GM03348 (cell line): ENCODE results near the gene VANGL2.

Source experiments
- DNase-seq: peaks from one replicate; pipeline ENCODE4 v3.0.0; 2012; ENCODE audit warnings: low spot score

VANGL2 gene

GRCh38 chr1:160405331-160405877 is 5.0 kb downstream of the VANGL2 start:
- DNase-seq, result no peak

- DNase-seq, result no peak
Observed at GRCh38 chr1:160406131-160406968, 6.0 kb downstream of the VANGL2 start.

DNA sequence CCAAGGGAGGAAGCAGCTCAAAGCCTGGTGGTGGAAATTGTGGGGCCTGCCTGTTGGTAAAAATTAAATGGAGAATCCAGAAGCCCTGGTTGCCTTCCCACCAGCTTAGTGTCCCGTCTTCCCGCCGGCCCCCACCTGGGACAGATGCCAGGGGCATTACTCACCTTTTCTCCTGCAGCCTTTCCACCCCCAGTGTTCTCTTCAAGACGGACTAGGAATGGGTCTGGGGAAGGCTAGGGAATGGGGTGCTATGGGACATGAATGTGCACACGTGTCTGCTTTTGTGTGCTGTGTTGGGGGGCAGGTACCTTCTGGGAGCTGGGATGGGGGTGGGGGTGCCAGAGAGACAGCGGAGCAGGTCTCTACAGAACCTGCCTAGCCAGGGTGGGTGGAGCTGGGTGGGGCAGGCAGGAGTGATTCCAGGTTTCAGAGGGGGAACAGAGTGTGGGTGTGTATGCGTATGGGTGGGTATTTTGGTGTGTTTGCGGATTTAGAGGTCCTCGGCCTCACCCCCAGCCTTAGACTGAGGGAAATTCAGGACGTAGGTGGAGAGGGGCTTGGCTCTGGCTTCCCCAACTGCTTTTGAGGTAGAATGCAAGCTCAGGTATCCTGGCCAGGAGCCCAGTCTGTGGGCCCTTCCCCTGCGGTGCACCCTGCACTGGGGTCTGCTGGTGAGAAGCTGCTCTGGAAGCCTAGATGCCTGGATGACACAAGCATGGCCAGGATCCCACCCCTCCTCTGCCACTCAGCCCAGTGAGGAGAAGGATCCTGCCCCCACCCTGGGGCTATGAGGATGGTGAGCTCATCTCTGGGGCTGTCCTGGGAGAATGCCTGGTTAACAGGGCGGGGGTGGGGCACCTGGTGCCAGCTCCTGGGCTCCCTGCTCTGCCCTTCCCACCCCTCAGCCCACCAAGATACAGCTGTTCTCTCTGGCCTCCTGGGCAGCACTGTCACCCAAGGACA is 7.8 kb downstream of the VANGL2 start:
- DNase-seq, result no peak

- no peak for DNase-seq
Observed at GRCh38 chr1:160408864-160409263, 8.5 kb downstream of the VANGL2 start.

GRCh38 chr1:160409486-160409885 is 9.1 kb downstream of the VANGL2 start:
- no peak for DNase-seq

DNA sequence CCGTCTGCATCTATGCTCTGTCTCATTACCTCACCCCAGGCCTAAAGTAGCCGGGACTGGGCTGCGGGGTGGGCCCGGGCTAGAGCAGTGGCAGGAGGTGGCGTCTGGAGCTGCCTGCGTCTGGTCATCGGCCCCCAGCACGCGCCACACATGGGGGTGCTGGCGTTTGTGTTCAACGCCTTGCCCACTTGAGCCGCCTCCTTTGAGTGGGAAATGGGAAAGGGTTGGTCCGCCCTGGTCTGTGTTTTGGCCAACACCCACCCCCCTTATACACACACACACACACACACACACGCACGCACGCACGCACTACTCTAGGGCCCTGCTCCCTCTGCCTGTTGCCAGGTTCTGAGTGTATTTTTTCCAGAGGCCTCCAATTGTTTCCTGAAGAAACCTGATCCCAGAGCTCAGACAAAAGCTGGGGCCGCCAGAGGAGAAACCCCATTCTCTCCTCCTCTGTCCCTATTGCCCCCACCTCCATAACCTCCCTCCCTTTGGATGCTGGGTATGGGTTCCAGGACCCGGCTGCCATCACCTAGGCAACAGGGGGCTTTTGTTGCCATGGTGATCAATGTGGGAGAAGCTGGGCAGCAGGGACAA is 10.1 kb downstream of the VANGL2 start:
- DNase-seq, result no peak

GRCh38 chr1:160411271-160412027 is 11.1 kb downstream of the VANGL2 start:
- no peak for DNase-seq

DNA sequence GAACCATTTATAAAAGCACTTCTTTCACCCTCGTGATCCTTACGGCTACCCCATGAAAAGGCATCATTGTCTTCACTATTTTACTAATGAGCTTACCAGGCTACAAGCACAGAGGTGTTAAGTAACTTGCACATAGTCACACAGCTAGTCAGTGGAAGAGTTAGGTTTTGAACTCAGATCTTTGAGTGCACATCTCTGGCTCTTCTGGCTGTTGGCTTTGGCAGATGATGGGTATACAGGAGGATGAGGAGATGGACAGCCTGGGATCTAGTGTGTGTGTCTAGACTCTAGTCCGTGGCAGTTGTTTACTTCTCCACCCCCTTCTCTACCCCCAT is 11.6 kb downstream of the VANGL2 start:
- no peak for DNase-seq

DNA sequence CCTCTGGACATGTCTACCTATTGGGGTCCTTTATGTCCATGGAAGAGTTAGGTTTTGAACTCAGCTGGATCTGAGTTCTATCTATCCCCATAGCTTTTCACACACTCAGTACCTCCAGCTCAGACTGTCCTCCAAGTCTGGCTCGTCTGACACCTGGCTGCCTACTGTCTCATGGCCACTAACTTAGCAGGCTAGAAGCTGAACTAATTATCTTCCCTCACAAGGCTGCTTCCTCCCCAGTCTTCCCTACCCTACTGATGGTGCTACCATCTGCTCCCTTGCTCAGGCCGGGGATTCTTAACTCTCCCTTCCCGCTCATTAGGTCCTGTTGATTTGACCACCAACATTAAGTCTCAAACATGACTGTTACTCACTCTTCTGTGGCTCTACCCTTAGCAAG is 13.4 kb downstream of the VANGL2 start:
- DNase-seq, result no peak

DNA sequence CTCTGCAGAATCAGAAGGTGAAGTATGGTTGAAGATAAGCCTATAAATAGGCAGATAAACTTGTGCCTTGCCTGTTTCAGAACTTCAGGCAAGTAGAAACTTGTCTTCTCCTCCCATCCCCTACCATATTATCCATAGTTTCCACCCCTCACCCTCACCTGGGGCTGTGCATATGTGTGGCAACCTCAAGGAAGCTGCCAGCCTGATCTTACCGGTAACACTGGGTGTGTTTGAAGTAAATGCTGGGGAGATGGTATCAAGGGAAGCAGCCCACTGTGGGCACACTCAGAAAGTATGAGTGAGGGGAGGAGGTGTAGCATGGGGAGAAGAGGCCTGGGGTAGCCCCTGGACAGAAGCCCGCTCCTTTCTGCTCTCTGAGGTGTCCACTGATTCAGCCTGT is 14.5 kb downstream of the VANGL2 start:
- no peak for DNase-seq

GRCh38 chr1:160415696-160416290 is 15.4 kb downstream of the VANGL2 start:
- no peak for DNase-seq

DNA sequence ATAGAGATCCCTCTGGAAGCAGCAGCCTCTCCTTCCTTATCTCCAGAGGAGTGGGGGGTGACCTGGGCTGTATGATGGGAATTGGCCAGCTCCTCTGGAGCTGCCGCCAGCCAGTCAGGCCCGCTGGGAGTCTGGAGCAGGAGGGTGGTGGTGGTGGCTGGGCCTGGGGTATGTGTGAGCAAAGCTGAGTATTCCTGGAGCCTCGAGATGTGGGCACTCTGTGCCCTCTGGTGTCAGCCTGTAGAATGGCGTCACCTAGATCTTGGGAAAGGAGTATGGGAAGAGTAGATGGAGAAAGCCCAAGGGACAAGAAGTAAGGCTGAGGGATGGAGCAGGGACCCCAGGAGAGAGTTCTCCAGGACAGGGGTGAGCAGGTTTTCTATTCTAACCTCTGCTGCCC is 16.0 kb downstream of the VANGL2 start:
- DNase-seq, result peak; percentile 49

DNA sequence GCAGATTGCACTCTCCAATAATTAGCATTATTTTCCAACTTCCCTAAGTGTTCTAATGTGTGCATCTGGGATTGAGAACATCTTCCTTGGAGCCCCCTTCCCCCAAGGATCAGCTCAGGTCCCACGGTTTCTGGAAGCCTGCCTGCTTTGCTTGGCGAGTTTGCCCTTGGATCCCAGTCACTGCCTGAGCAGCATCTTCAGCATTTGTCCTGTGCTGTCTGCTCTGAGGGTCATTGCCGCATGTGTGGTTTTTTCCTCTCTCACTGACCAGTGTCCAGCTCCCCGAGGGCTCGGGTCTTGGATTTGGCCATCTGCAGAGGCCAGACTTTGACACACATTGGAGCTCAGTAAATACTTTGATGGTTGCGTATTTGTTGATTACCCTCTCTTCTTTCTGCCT is 18.1 kb downstream of the VANGL2 start:
- no peak for DNase-seq

DNA sequence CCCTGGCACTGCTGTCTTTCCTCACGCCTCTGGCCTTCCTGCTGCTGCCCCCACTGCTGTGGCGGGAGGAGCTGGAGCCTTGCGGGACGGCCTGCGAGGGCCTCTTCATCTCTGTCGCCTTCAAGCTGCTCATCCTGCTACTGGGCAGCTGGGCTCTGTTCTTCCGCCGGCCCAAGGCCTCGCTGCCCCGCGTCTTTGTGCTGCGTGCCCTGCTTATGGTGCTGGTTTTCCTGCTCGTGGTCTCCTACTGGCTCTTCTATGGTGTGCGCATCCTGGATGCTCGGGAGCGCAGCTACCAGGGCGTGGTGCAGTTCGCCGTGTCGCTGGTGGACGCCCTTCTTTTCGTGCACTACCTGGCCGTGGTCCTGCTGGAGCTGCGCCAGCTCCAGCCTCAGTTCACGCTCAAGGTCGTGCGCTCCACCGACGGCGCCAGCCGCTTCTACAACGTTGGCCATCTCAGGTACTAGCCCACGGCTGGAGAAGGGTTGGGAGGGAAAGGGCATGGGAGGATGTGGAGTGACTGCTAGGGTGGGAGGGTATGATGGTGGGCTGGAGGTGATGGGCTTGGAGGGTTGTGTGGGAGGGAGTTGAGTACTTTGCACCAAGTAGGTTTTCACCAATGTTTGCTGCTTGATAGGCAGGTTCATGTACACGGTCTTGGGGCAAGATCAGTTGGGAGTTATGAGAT is 18.9 kb downstream of the VANGL2 start:
- no peak for DNase-seq

DNA sequence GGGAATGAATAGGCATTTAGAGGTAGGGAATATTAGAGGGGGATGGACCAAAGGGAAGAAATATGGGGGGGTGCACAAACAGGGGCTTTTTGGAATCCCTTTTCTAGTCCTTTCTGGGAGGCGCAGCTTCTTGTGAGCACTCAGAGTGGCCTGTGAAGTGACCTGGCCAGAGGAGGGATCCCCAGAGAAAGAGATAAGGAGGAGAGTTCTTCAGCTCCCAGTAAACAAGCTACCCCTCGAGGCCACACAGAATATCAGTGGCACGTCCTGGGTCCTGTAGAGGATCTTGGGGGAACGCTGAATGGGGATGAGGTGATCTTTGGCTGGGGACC is 19.4 kb downstream of the VANGL2 start:
- DNase-seq, result no peak

GRCh38 chr1:160420881-160421842 is 20.8 kb downstream of the VANGL2 start:
- no peak for DNase-seq

DNA sequence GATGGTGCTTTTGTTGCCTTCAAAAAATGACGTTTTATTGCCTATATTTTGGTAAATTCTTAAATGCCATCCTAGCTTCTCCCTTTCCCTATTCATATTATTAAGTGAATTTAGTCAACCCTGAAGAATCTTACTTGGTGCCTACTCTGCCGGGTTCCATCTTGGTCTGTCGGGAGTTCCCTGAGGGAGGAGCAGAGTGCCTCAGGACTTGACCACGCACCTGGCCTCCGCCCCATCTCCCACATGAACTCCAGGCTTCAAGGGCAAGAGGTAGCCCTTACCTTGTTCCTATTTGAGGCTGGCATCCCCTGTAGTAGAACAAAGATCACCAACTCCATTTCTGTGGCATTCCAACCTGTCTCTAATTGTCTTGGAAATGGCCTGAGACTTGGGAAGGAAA is 21.5 kb downstream of the VANGL2 start:
- no peak for DNase-seq

GRCh38 chr1:160423966-160424365 is 23.6 kb downstream of the VANGL2 start:
- no peak for DNase-seq

- no peak for DNase-seq
Observed at GRCh38 chr1:160425847-160426246, 25.5 kb downstream of the VANGL2 start.

GRCh38 chr1:160427625-160428024 is 27.3 kb downstream of the VANGL2 start:
- no peak for DNase-seq
